Cardiac muscle cell (in vitro differentiated cells and primary cell): ENCODE results near the gene NMRK2. TPM values are rescaled to one million over a fixed set of nuclear protein-coding genes. Genes with fewer than 3 reads are reported as not detected.

Experiments used
- DNase-seq, 2 donors: peaks; one replicate each; pipeline versions ENCODE4 v3.0.0 to v3.0.0-alpha.2; 2010 to 2017; ENCODE audit warnings: low read depth in 1 of 2, low spot score in 1 of 2
- H3K27ac ChIP-seq: fragments of 200-600 bp; sonication (generic); 2 replicates; pipeline ENCODE4 v1.5.1; 2016
- H3K27me3 ChIP-seq: fragments of 200-600 bp; sonication (generic); 2 replicates; pipeline ENCODE4 v1.6.0; 2016; ENCODE audit warnings: control low read depth
- H3K36me3 ChIP-seq: fragments of 200-600 bp; sonication (generic); 2 replicates; pipeline ENCODE4 v1.5.1; 2016; ENCODE audit warnings: control low read depth
- H3K4me1 ChIP-seq: fragments of 200-600 bp; sonication (generic); 2 replicates; pipeline ENCODE4 v1.8.1; 2017; ENCODE audit warnings: low read depth, mild to moderate bottlenecking, mixed run types
- H3K4me3 ChIP-seq: fragments of 200-600 bp; sonication (generic); 2 replicates; pipeline ENCODE4 v1.5.1; 2016; ENCODE audit warnings: mild to moderate bottlenecking
- H3K9me3 ChIP-seq: fragments of 200-600 bp; sonication (generic); 2 replicates; pipeline ENCODE4 v1.5.1; 2017; ENCODE audit warnings: low read depth, mild to moderate bottlenecking, control low read depth
- CTCF ChIP-seq: IDR thresholded peaks from 2 replicates; pipeline ENCODE4 v1.5.1; 2012; ENCODE audit warnings: low read depth, mild to moderate bottlenecking, low read length
- polyA plus RNA-seq: library from polyadenylated mRNA; unstranded; fragments of >200 nt; fragmentation: Nextera tagmentation; extraction: Ambion mirVana; gene quantifications from 2 replicates; pipeline ENCODE4 v1.2.1, GENCODE V29; 2016
- total RNA-seq: library from RNA; depleted of rRNA; stranded (reverse); fragments of >200 nt; gene quantifications from 2 replicates; pipeline ENCODE4 v1.2.3, GENCODE V29; 2016

NMRK2 gene
- total and polyA plus RNA-seq, 2 experiments from 2014 or later = 32.9 to 39.4 TPM

GRCh38 chr19:3984908-3985642 is 52.2 kb downstream of the NMRK2 start, which contains the start of gene EEF2:
EEF2 (minus strand) TSS chr19:3985463; CDS start chr19:3985380, 83 bp downstream.
- no peaks in the 10 kb centered on the region for H3K9me3 ChIP-seq
- H3K27ac ChIP-seq = peak within 1 kb of the TSS; percentile 91
- peak within 1 kb of the TSS; percentile 85 for H3K4me3 ChIP-seq
- no peaks in the 10 kb centered on the region for H3K27me3 ChIP-seq
- peaks cover 40% of the 10 kb centered on the region for H3K36me3 ChIP-seq
- DNase-seq = peak; percentile 92 to 94
- peaks cover 9% of the 10 kb centered on the region for H3K4me1 ChIP-seq
- no peak for TF ChIP-seq CTCF

GRCh38 chr19:3985643-3986259 is 52.9 kb downstream of the NMRK2 start:
- no peaks in the 10 kb centered on the region for H3K9me3 ChIP-seq
- H3K27me3 ChIP-seq = no peaks in the 10 kb centered on the region
- H3K36me3 ChIP-seq = peaks cover 33% of the 10 kb centered on the region
- no peak for DNase-seq
- peak overlapping the region; percentile 85 for H3K4me3 ChIP-seq
- TF ChIP-seq CTCF = no peak
- H3K27ac ChIP-seq = peak overlapping the region; percentile 61
- peaks cover 9% of the 10 kb centered on the region for H3K4me1 ChIP-seq

- Histone ChIP-seq H3K27me3 (no peaks in the 10 kb centered on the region), H3K4me3 (peak overlapping the region; percentile 85), H3K9me3 (no peaks in the 10 kb centered on the region), H3K27ac (peak overlapping the region; percentile 61), H3K4me1 (peaks cover 9% of the 10 kb centered on the region), H3K36me3 (peaks cover 26% of the 10 kb centered on the region)
- TF ChIP-seq CTCF = peak; percentile 59
- DNase-seq = peak; percentile 78 to 87
Measured at GRCh38 chr19:3986260-3987041, 53.6 kb downstream of the NMRK2 start.

- no peak overlapping the region for H3K27ac ChIP-seq
- H3K4me3 ChIP-seq = no peak overlapping the region
Measured at GRCh38 chr19:3987619-3988371, 54.9 kb downstream of the NMRK2 start.

More at GRCh38 chr19:3987619-3988371, 54.9 kb downstream of the NMRK2 start:
- Histone ChIP-seq H3K4me1 (peaks cover 9% of the 10 kb centered on the region), H3K9me3 (no peaks in the 10 kb centered on the region), H3K27me3 (no peaks in the 10 kb centered on the region), H3K36me3 (peaks cover 13% of the 10 kb centered on the region)
- peak; percentile 86 to 91 for DNase-seq
- TF ChIP-seq CTCF = peak; percentile 91
